Measurements from ENCODE around the gene ERGIC1.
A peak's percentile ranks its signal among the peaks of the same experiment; 100 is the strongest.

The ERGIC1 gene

DNA sequence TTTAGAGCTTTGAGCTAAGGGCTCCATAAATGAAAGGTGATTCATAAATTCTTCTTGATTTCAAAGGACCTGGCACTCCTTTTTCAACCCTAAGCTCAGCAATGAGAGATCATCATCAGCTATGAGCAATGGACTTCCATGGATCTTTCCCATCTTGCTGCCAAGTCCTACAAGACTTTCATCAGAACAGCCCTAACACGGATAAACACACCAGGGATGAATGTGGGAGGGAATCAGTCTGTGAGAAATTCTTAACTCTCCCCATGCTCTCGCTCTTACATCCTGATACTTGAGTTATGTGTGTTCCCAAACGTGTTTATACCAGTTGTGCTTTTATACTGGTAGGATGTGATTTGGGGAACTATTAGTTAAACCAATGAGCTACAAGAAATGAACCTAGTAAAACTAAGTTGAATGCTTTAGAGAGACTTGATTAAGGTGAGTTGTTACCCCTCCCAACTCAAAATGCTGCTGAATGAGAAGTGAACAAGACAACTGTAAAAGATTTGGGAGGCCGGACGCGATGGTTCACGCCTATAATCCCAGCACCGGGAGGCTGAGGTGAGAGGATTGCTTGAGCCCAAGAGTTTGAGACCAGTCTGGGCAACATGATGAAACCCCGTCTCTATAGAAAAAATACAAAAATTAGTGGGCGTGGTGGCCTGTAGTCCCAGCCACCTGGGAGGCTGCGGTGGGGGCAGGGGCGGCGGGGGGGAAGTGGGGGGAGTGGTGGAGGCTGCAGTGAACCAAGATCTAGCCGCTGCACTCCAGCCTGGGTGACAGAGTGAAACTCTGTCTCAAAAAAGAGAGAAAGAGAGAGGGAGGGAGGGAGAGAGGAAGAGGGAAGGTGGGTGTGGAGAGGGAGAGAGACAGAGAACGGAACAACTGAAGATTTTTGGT lies 120.0 kb downstream of the ERGIC1 start:
- DNase-seq, result no peak

DNA sequence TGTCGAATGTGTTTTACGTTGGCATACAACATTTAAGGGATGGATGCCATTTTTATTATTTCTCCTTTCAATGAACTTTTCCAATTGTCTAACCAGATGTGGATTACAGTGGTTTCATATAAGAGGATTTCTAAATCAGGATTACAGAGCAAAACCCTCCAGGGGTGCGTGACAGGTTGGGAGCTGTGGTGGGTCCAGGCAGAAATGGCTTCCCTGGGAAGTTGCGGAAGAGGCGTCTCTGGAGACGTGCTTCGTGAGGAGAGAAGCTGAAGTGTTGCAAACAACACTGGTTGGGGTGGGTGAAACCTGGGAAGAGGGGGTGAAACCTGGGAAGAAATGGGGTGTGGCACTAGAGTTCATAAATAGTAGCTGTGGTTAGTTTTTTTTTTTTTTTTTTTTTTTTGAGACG lies 120.7 kb downstream of the ERGIC1 start:
- DNase-seq, result no peak

DNA sequence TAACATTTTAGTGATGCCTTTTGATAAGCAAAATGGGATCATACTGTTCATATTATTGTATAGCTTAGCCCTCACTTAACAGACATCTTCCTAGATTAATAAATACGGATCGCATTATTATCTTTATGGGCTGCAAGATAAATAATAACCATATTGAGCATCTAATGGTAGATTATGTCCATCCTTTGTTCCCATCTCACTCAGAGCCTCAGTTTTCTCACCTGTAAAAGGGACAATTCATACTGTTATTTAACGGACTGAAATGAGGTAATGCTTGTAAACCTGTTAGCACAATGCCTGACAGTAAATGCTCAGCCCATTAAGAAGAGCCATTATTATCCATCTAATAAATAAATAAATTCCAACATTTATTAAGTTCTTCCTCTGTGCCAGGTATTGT lies 122.2 kb downstream of the ERGIC1 start:
- no peak for DNase-seq

DNA sequence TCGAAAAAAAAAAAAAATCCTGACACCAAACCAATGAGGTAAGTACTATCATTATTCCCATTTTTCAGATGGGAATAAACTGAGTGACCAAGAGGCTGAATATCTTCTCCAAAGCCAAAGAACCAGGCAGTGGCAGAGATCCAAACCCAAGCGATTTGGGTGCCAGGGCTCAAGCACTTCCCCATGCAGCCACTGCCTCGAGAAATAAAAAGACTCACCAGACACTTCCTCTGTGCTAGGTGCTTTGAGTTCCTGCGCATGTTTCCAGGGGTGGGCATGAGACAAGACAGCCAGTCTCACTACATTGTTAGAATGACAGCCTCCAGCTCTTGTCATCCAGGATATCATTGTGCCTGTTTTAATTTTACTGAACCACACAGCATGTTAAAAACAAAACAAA lies 122.9 kb downstream of the ERGIC1 start:
- DNase-seq, result no peak

DNA sequence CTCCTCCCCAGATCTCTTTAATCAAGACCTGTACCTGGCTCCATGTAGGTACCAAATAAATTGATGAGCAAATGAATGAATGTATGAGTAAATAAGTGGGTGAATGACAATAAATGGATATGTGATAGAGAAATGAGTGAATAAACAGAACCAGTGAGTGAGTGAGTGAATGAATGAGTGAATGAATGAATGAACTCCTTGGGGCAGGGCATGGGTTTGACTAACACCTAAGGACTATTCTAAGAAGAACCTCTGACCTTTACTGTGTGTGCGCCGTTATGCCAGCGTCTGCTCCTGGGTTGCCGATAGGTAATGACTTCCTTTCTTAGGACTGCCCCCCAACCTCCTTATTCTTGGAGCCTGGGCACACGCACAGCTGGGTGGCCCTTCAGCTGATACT lies 123.4 kb downstream of the ERGIC1 start:
- no peak for DNase-seq

DNA sequence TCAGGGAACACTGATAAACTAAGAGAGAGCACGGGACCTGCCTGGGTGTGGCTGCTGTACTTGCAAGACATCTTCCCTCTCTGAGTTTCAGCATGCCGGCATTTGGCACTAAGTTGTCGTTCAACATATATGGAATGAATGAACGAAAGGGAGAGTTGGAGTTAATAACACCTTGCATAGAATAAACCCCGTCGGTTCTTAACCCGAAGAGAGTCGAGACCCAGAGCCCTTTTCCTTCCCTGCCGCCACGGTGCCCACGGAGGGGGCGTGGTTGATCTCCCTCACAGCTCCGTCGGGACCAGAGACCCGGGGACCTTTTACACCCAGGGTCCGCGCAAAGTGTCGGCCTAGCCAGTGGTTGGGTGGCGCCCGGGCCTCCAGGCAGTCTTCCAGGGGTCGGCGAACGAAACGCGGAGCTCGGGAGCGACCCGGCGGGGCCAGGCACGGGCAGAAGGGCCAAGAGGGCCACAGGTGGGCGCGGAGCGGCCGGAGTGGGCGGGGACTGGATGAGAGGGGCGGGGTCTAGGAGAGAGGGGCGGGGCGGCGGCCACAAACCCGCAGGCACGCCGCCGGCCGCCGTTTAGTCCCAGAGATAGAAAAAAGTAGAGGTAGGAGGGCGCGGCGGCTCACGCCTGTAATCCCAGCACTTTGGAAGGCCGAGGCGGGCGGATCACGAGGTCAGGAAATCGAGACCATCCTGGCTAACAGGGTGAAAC lies 124.4 kb downstream of the ERGIC1 start:
- DNase-seq, result peak; percentile 75

DNA sequence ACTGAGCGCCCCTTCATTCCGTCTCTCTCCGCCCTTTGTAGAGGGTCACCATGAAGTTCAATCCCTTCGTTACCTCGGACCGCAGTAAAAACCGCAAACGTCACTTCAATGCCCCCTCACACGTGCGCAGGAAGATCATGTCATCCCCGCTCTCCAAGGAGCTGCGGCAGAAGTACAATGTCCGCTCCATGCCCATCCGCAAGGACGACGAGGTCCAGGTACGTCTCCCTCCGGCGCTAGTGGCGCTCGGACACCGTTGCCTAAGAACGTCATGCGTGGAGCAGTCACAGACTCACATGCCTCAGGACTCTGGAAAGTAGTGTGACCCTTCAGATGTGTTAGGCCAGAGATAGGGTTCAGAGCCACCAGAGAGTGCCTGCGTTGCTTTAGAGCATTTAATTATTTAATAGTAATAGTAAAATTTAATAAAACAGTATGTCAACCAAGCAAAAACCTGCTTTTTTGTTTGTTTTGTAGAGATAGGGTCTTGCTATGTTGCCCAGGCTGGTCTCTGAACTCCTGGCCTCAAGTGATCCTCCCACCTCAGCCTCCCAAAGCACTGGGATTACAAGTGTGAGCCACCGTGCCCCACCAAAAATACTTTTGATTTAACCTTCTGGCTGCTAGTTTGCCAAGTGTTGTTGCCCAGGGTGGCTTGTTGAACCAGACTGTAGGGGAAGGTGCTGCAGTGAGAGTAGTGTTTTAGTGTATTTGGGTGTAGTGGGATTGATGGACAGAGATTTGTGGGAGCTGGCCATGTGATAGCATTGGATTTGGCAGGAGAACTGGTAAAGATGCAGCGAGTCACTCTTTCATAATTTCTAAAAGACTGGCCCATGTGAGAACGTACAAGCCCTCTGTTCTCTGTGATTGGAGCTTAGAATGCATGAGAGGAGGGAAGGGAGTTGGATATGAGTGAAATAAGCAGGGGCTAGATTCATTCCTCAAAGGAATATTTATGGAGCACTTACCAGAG lies 126.1 kb downstream of the ERGIC1 start:
- DNase-seq, result no peak

DNA sequence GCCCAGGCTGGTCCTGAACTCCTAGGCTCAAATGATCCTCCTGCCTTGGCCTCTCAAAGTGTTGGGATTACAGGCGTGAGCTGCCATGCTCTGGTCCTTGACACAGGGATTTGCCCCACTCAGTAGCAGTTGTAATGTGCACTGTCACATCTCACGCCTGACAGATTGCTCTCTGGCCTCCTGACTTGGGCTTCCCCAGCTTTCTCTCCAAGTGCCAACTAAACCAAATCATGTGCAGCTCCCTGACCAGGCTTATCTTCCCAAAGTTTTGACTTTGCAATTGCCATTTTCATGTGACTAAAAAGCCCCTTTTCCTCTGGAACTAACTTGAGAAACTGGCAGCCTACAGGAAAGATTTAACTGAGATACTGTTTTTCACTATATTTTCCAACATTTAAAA lies 135.9 kb downstream of the ERGIC1 start:
- no peak for DNase-seq

DNA sequence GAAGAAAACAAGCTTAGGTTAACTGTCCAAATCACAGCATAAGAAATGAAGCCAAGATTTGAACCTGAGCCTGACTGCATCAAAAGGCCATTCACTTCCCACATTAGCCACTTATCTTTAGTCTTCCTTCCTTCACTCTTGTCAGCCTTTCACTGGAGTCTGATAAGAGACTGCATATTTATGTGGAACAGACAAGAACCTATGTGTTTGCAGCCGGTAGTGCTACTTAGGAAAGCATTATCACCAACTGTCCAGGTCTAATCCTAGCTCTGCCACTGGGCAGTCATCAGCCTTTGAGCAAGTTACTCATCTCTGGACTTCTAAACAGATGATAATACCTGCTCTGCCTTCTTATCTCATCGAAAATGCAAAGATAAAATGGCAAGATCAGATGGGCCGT lies 137.4 kb downstream of the ERGIC1 start:
- no peak for DNase-seq

DNA sequence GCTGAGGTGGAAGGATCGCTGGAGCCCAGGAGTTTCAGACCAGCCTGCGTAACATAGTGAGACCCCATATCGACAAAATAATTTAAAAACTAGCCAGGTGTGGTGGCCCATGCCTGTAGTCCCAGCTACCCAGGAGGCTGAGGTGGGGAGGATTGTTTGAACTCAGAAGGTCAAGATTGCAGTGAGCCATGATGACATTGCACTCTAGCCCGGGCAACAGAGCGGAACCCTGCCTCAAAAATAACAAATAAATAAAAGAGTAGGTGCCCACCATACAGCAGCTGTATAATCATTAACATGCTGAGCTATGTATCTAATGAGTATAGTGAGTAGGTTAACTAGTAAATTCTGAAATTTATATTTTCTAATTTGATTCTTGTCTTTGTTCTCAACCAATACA lies 138.5 kb downstream of the ERGIC1 start:
- DNase-seq, result no peak

DNA sequence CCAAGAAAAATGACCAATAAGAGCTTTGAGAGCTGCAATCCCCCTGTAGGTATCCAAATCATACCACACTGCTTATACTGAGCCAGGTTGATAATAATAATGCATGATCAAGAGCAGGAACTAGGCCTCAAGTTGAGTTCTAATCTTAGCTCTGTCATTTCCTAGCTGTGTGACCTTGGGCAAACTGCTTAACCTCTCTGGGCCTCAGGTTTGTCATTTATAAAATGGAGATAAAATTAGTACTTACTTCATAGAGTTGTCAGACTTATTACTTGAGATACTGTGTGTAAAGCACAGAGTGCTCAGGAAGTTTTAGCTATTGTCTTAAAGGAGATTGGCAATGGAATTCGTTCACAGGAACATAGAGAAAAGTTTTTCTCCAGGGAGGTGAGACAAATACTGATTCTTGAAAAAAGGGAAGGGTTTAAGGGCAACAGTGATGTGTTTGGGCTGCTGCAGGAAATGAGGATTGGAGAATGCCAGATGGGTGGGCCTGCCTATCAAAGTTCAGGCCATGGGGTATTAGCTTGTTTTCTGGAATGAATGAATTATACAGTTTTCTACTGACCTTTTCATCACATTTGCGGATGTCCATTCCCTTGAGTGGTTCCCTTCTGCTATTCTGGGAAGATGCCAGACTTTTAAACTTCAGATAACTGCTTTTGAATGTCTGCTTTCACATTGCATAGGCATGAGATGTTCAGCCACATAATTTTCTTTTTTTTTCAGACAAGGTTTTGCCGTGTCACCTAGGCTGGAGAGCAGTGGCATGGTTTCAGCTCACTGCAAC lies 139.3 kb downstream of the ERGIC1 start:
- DNase-seq, result no peak

DNA sequence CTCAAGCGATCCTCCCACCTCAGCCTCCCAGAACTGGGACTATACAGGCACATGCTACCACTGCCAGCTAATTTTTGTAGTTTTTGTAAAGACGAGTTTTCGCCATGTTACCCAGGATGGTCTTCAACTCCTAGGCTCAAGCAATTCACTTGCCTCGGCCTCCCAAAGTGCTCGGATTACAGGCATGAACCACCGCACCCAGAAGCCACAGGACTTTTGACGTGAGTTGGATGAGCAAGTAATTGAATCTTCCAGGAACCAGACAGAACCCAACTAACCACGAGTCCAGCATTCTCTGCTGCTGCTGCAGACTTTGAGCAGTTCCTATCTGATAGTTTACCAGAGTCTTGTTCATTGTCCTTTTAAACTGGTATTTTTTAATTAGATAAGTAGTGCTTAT lies 139.9 kb downstream of the ERGIC1 start:
- DNase-seq, result no peak

DNA sequence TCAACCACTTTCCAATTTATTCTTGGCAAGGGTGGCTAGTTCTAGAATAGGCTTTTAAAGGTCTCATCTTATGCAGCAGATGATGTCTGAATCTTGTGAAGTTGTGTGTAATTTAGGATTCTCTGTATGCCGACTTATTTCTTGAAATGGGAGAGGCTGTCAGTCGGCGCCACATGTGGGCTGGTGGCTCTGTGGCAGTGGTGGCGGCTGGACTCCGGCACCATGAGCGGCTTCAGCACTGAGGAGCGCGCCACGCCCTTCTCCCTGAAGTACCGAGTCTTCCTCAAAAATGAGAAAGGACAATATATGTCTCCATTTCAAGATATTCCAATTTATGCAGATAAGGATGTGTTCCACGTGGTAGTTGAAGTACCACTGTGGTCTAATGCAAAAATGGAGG lies 141.2 kb downstream of the ERGIC1 start:
- no peak for DNase-seq

DNA sequence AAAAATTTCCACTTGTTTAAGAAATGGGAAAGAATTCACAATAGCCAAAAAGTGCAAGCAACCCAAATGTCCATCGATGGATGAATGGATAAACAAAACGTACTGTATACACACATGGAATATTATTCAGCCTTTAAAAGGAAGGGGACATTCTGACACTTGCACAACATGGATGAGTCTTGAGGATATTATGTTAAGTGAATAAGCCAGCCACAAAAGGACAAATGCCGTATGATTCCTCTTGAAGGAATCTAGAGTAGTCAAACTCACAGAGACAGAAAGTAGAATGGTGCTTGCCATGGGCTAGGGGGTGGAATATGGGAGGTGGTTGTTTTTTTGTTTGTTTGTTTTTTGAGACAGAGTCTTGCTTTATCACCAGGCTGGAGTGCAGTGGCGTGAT lies 145.7 kb downstream of the ERGIC1 start:
- DNase-seq, result no peak

DNA sequence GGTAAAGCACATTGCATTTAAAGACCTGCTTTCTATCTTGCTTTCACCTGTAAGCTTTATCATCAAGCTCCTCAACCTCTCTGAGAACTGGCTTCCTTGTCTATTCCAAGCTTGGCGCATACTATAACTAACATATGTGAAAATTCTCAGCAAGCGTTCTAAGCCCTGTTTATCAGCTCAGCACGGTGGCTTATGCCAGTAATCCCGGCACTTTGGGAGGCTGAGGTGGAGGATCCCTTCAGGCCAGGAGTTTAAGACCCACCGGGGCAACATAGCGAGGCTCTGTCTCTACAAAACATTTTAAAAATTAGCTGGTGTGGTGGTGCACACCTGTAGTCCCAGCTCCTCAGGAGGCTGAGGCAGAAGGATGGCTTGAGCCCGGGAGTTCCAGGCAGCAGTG lies 147.9 kb downstream of the ERGIC1 start:
- DNase-seq, result no peak

DNA sequence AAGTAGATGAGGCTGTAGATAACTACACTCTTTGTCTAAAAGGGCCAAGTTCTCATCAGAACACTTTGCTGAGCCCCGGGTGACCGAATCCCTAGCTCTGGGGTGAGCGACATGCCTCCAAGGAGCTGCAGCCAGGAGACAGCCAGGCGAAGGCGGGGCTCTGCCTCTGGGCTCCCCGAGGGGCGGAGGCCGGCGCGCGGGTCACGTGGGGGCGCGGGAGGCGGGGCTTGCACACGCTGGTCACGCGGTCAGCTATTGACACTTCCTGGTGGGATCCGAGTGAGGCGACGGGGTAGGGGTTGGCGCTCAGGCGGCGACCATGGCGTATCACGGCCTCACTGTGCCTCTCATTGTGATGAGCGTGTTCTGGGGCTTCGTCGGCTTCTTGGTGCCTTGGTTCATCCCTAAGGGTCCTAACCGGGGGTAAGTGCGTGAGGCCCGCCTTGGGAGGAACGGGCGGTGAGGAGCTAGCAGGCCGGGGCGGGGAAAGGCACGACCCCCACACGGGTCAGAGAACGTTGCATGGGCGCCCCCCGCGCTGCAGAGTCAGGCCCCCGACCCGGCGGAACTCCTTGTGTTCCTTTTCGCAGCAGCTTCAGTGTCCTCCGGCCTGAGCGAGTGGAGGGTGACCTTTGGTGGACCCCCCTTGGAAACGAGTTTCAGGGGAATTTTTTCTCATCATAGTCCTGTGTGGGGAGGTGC lies 149.6 kb downstream of the ERGIC1 start, which contains the start of gene ATP6V0E1:
TSS of gene ATP6V0E1 (plus strand) at position 230 of the 702 bp plus-strand sequence. CDS start at position 320, 90 bp downstream.
- peak; percentile 98 for DNase-seq

DNA sequence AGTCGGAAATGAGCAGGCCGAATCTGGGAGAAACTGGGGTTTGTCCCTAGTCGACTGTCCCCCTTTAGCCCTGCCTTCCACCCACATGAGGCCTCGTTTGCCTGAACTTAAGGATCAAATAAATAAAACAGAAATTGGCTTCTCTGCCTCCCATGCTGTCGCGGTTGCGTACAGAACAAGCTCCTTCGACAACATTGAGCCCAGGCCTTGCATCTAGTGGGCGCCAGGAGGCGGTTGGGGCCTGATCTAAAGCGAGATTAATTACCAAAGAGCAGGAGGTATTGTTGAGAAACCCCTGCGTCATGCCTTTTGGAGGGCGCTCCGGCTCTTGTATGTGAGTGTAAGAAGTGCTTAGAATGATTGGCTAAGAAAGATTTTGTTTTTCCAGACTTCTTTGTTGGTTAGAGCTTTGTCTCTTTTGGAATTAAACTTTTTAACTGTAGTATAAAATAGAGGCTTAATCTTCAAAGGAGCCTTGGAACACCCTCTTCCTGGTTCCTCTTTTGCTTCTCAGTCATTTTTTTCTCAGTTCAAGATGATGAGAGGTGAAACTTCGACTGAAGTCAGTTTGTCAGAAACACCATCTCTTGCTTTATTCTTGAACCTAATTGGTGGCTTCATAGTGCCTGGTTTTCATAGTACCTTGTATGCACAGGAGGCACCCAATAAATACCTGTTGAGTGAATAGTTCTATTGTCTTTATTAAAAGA lies 150.3 kb downstream of the ERGIC1 start:
- DNase-seq, result peak; percentile 81

DNA sequence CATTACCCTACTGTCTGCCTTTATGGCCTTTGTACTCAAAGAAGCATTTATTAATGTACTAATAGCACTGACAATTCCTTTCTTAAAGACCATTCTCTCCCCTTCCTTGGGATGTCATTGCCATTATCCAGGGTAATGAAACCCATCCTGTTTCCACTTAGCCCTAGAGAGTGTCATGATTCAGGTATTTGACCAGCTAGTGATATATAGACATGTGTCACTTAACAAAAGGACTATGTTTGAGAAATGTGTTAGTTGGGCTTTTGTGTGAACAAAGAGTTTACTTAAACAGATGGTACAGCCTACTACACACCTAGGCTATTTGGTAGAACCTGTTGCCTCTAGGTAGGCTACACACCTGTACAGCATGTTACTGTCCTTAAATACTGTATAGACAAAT lies 151.5 kb downstream of the ERGIC1 start:
- no peak for DNase-seq

DNA sequence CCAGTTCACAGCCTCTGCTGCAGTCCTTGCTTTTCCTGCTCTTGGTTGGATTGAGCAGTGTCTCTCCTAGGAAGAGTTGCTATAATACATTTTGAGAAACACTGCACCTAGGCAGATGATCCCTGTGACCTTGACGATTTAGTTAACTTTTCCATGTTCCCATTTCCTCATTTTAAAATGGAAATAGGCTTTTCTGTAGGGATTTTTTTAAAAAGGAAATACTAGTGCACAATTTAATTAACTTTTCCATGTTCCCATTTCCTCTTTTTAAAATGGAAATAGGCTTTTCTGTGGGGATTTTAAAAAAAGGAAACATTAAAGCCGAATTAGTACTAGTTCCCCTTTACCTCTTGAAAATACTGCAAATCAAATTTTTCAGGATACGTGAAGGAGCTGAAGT lies 154.2 kb downstream of the ERGIC1 start:
- no peak for DNase-seq

DNA sequence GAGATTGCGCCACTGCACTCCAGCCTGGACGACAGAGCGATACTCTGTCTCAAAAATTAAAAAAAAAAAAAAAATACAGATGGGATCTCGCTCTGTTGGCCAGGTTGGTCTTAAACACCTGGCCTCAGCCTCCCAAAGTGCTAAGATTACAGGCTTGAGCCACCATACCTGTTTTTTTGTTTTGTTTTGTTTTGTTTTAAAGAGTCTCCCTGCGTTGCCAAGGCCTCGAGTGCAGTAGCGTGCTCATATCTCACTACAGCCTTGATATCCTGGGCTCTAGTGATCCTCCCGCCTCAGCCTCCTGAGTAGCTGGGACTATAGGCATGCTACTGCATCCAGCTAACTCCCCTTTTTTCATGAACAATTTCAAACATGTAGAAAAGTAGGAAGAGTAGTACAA lies 156.7 kb downstream of the ERGIC1 start:
- DNase-seq, result no peak

DNA sequence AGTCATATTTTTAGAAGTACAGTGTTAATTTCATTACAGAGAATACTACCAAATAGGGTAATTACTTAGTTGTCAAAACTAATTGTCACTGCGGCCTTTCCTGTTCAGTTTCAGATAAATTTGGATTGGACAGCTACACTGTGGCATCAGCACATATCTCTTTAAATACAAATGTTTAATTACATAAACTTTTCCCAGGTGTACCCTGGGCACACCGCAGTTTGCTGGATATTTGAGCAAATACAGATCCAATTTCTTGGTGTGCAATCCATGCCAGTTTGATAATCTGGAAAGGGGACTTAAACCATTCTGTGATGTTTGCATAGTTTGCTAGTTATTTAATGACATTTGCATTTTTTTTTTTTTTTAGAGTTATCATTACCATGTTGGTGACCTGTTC lies 160.4 kb downstream of the ERGIC1 start:
- DNase-seq, result no peak
